GM04503 (cell line): ENCODE data around the gene LAMC1.

ENCODE experiments used
- DNase-seq: peaks from one replicate; pipeline ENCODE4 v3.0.0-alpha.2; 2012; ENCODE audit warnings: low read depth

The LAMC1 gene

GRCh38 chr1:183194527-183195141, 171.4 kb downstream of the LAMC1 start:
- no peak for DNase-seq

DNA sequence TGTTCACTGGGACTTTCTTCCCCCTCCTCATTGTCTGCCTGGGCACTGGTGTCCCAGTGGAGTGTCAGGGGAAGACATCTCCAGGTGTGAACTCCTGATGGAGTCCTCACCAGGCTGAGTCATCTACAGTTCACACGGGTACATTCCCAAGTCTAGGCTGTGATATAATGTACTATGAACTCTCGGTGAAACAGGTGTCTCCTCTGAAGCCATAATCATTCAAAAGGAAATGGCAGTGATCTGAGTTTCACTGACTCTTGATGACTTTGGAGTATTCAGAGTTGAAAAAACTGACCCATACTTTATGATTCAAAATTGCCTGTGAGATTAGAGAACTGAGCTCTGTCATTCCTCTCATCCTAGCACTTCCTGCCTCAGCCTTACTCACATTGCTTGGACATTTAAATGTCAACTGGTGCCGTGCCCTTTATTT, 171.9 kb downstream of the LAMC1 start:
- DNase-seq = no peak
